Activated CD8-positive, alpha-beta T cell treated with anti-CD3 and anti-CD28 coated beads, Interleukin-2, amount 10 ng/mL, durations not matched to agents 7 days and 5 days (primary cell): ENCODE measurements around the gene LIMA1. TPM values are rescaled to one million over a fixed set of nuclear protein-coding genes. Genes with fewer than 3 reads are reported as not detected.
"Not testable (repeated sequence)": the region's sequence is repeated elsewhere in the genome, so short reads cannot be mapped to it uniquely, and the experiment has no call there.

Experiments
- ATAC-seq: fragments of 150-1000 bp; cut with Tn5 transposase; one replicate; pipeline ENCODE4 v1.10.0; 2021; ENCODE audit warnings: moderate library complexity
- CTCF ChIA-PET: fragments of 350-600 bp; sonication (Branson Sonifier 250); formaldehyde crosslinking; loops from one replicate; lab custom pipeline; 2021; ENCODE audit warnings: antibody characterized with exemption; lab: Charles Lee
- POLR2A ChIA-PET: fragments of 350-600 bp; sonication (Branson Sonifier 250); formaldehyde crosslinking; loops from one replicate; lab custom pipeline; 2021; ENCODE audit warnings: antibody characterized with exemption; lab: Charles Lee
- DNase-seq: peaks from one replicate; pipeline ENCODE4 v3.0.0-alpha.2; 2020
- H3K27ac Mint-ChIP-seq: one replicate; pipeline ENCODE4 v1.8.0; 2021; ENCODE audit warnings: mild to moderate bottlenecking, mixed read lengths
- H3K27me3 Mint-ChIP-seq: one replicate; pipeline ENCODE4 v1.8.0; 2021; ENCODE audit warnings: low read depth, mixed read lengths
- H3K36me3 Mint-ChIP-seq: one replicate; pipeline ENCODE4 v1.8.0; 2021; ENCODE audit warnings: low read depth, mixed read lengths
- H3K4me1 Mint-ChIP-seq: one replicate; pipeline ENCODE4 v1.8.0; 2021; ENCODE audit warnings: low read depth, mixed read lengths
- H3K4me3 Mint-ChIP-seq: one replicate; pipeline ENCODE4 v1.8.0; 2021; ENCODE audit warnings: mild to moderate bottlenecking, mixed read lengths
- H3K9me3 Mint-ChIP-seq: one replicate; pipeline ENCODE4 v1.8.0; 2022; ENCODE audit warnings: mixed read lengths; ENCODE audit not compliant: insufficient read depth
- total RNA-seq, 2 experiments: library from RNA; stranded (reverse); gene quantifications; one replicate each; pipeline ENCODE4 v1.2.3, GENCODE V29; 2021

LIMA1 gene
- total RNA-seq, 2 experiments from 2014 or later = 19.4 to 19.9 TPM

DNA sequence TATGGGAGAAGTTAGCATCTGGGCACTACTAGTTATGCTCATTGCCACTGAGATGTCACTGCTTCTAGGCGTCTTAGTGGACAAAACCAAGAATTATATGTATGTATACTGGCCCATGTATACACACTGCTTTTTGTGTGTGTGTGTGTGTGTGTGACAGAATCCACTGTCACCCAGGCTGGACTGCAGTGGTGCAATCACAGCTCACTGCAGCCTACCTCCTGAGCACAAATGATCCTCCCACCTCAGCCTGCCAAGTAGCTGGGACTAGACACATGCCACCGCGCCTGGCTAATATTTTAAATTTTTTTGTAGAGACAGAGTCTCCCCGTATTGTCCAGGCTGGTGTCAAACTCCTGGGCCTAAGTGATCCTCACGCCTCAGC lies 25.2 kb downstream of the LIMA1 start:
- Mint-ChIP-seq H3K9me3 (no peaks in the 10 kb centered on the region), H3K36me3 (no peaks in the 10 kb centered on the region), H3K4me3 (no peak overlapping the region), H3K27me3 (no peaks in the 10 kb centered on the region), H3K27ac (no peak overlapping the region), H3K4me1 (peaks cover 6% of the 10 kb centered on the region)
- CTCF ChIA-PET = interaction anchor here (1.6 kb wide), 1 partner anchor 147 kb away, joined by 3 read pairs; the partner anchor contains the start of gene COX14
- ATAC-seq = no peak
- POLR2A ChIA-PET = no interaction called here
- no peak for DNase-seq

DNA sequence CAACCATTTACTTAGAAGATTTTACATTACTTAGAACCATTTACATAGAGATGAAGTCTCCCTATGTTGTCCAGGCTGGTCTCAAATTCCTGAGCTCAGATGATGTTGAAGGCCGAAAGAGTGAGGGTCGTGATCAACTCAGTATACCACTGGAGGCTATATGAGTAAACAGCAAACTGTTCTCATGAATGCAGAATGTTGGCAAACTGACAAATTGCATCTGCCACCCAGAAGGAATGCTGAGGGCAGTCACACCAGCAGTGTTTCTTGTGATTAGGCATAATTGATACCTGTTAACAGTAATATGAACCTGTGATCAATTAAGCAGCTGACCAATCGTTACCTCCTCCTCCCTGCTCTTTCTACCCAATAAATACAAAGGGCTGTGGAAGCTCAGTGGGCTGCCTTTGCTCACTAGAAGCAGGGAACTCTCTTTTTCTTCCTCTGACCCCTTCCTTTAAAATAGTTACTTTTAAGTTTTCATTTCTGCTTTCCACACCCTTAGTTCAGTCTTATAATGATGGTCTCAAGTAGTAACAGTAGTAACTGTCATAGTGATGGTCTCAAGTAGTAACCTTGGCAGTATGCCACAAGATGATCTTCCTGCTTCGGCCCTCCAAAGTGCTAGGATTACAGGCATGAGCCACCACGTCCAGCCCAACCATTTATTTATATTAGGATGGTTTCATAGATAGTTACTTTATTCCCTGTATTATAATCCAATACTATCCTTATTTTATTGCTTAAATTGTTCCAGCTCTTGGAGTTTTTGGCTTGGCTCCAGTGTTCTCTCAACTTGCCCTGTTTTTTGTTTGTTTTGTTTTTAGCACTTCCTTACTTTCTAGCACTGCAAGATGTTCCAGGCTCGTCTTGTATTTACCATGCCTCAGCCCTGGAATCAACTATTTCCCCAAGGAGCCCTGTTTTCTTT lies 25.8 kb downstream of the LIMA1 start:
- POLR2A ChIA-PET = no interaction called here

DNA sequence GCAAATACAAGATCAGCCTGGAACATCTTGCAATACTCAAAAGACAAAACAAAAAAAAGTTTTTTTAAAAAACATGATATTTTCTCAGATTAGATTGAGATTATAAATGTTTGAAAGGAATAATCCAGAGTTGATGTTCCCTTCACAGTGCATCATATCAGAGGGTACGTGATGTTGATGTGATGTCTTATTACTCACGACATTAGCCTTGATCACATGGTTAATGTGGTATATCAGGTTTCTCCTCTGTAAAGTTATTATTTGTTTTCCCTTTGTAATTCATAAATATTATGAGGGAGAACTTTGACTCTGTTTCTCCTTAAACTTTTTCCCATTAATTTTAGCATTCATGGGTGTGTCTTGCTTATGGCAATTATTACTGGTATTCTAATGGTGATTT lies 26.6 kb downstream of the LIMA1 start:
- DNase-seq (no peak), ATAC-seq (no peak)
- POLR2A ChIA-PET = no interaction called here
- CTCF ChIA-PET = no interaction called here
- Mint-ChIP-seq H3K9me3 (no peaks in the 10 kb centered on the region), H3K36me3 (no peaks in the 10 kb centered on the region), H3K4me1 (peaks cover 12% of the 10 kb centered on the region), H3K27ac (no peak overlapping the region), H3K4me3 (no peak overlapping the region), H3K27me3 (no peaks in the 10 kb centered on the region)

More for the DNA sequence above, 25.8 kb downstream of the LIMA1 start:
- Mint-ChIP-seq H3K4me3 (no peak overlapping the region), H3K27me3 (no peaks in the 10 kb centered on the region), H3K4me1 (peaks cover 8% of the 10 kb centered on the region), H3K9me3 (no peaks in the 10 kb centered on the region), H3K27ac (no peak overlapping the region), H3K36me3 (no peaks in the 10 kb centered on the region)
- DNase-seq (no peak), ATAC-seq (no peak)
- CTCF ChIA-PET = interaction anchor here (1.6 kb wide), 1 partner anchor 146 kb away, joined by 3 read pairs; the partner anchor contains the start of gene COX14

DNA sequence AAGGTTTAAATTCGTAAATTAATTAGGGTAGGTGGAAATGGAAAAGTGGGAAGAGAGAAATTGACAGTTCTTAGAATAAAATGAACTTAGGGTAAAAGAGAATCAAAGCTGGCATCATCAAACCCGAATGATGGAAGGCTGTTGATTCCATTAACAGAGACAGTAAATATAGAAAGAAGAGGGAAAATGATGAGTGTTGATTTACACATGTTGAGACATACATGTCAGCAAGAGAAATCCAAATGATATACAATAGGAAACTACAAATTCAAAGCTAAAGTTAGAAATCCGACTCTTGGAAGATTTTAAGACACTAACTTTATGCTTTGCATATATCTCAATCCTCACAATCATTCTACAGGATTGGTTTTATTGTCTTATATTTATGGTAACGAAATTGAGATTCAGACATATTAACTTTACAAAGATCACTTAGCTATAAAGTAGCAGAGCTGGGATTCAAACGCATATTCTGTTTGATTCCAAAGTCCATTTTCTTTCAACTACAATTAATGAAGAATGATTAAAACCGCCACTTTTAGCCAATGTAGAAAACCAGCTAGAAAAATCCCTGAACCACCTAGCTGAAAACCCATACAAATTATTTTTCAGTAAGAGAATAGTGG lies 30.2 kb downstream of the LIMA1 start:
- H3K4me1 Mint-ChIP-seq = peaks cover 15% of the 10 kb centered on the region
- ChIA-PET POLR2A (no interaction called here), CTCF (interaction anchor here (1.3 kb wide), 1 partner anchor 10 kb away, joined by 3 read pairs; no protein-coding TSS in a partner anchor)
- no peak for ATAC-seq
- no peaks in the 10 kb centered on the region for H3K36me3 Mint-ChIP-seq
- DNase-seq = no peak
- no peak overlapping the region for H3K4me3 Mint-ChIP-seq
- H3K27ac Mint-ChIP-seq = no peak overlapping the region
- H3K9me3 Mint-ChIP-seq = no peaks in the 10 kb centered on the region
- H3K27me3 Mint-ChIP-seq = no peaks in the 10 kb centered on the region

DNA sequence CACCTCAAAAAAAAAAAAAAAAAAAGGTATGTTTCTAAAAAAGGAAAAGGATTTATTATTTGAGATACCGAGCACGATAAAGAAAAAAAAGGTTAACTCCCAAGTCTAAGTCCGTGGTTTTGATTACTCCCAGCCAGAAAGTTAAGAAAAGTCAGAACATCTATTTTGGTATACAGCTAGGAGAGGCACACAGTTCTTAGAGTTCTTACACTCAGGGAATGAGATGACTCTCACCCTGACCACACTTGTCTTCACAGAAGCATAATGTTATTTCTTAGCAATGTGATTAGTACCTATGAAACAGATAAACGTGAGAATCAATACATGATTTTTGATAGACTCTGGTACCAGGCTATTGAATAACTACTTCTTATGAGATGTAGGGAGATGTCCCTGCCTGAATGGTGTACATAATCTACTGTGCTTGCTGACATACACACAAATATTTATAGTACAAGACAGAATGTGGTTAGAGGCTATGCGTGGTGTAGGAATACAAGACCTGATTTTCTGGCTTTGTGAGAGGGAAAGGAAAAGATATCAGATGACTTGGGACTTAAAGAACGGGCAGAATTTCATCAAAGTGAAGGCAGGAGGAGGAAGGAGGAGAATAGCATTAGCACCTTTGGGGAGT lies 31.6 kb downstream of the LIMA1 start:
- no peak overlapping the region for H3K27ac Mint-ChIP-seq
- peaks cover 20% of the 10 kb centered on the region for H3K4me1 Mint-ChIP-seq
- H3K27me3 Mint-ChIP-seq = no peaks in the 10 kb centered on the region
- ATAC-seq = no peak
- no peak overlapping the region for H3K4me3 Mint-ChIP-seq
- ChIA-PET CTCF (no interaction called here), POLR2A (no interaction called here)
- H3K36me3 Mint-ChIP-seq = peaks cover 2% of the 10 kb centered on the region
- DNase-seq = no peak
- H3K9me3 Mint-ChIP-seq = no peaks in the 10 kb centered on the region

DNA sequence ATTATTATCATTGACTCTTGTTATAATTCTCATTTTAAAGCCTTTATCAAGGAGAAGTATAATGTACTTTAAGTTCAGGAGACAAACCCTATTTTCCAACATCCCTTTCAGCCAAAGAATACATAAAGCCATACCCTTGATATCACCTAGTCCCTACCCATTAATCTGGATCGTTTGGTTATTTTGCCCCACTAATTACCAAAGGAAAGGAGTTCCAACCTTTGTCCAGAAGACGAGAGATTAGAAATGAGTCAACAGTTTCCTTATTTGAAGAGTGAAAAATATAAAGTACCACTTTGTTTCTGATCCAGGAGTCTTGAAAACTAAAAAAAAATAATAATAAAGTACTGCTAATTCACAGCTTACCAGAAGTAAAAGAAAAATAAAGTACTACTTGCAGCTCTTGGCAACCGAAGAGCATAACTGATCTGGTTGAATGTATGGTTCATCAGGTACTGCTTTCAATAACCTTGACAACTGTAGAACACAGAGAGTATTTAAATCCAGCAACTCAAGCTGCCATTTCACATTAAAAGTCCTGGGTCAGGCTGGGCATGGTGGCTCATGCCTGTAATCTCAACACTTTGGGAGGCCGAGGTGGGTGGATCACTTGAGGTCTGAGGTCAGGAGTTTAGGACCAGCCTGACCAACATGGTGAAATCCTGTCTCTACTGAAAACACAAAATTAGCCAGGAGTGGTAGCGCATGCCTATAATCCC lies 33.7 kb downstream of the LIMA1 start:
- CTCF ChIA-PET = interaction anchor here (1.0 to 1.4 kb wide), 2 partner anchors 117 to 210 kb away, joined by 3 to 4 read pairs; no protein-coding TSS in a partner anchor
- POLR2A ChIA-PET = interaction anchor here (0.7 kb wide), 1 partner anchor 1090 kb away, joined by 4 read pairs; no protein-coding TSS in a partner anchor
- ATAC-seq (no peak), DNase-seq (no peak)
- no peak overlapping the region for H3K27ac Mint-ChIP-seq
- peaks cover 24% of the 10 kb centered on the region for H3K4me1 Mint-ChIP-seq
- H3K27me3 Mint-ChIP-seq = no peaks in the 10 kb centered on the region
- no peak overlapping the region for H3K4me3 Mint-ChIP-seq
- H3K36me3 Mint-ChIP-seq = peaks cover 2% of the 10 kb centered on the region
- no peaks in the 10 kb centered on the region for H3K9me3 Mint-ChIP-seq

DNA sequence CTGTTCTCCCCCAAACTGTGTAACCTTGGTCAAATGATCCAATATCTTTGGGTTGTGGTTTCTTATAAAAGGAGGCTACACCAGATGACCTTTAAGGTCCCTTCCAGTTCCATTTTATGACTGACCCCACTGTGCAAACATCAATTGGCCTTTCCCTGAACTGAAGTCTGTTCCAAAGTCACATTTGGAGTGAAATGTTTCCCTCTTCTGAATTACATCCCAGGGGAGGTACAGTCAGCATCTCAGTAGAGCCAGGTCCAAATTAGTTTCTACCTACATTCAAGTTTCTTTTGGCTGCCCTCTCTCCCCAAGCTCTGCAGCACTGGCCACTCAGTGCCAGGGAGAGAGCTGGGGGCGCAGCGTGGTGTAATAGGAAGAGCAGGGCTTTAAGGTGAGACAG lies 34.4 kb downstream of the LIMA1 start:
- no peak for ATAC-seq
- no peak overlapping the region for H3K27ac Mint-ChIP-seq
- ChIA-PET POLR2A (no interaction called here), CTCF (interaction anchor here (1.4 kb wide), 1 partner anchor 210 kb away, joined by 4 read pairs; no protein-coding TSS in a partner anchor)
- H3K36me3 Mint-ChIP-seq = peaks cover 2% of the 10 kb centered on the region
- no peak for DNase-seq
- H3K9me3 Mint-ChIP-seq = no peaks in the 10 kb centered on the region
- no peaks in the 10 kb centered on the region for H3K27me3 Mint-ChIP-seq
- H3K4me3 Mint-ChIP-seq = no peak overlapping the region
- H3K4me1 Mint-ChIP-seq = peaks cover 20% of the 10 kb centered on the region

DNA sequence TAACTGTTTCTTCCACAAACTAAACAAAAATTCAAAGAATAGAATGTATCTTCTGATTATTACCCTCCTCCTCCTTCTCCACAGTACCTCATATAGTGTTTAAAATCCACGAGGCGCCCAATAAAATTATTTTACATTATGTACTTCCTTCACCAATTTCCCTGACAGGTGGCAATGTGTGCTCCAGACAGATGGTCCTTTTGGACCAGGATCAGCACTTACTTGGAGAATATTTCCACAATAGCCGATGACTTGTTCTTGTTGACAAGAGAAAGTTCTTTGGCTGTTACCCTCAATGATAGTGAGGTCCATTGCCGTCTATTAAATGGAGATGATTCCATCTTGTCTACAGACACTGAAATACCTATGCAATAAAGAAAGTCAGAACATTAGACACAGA lies 34.9 kb downstream of the LIMA1 start:
- H3K27me3 Mint-ChIP-seq = no peaks in the 10 kb centered on the region
- POLR2A ChIA-PET = no interaction called here
- CTCF ChIA-PET = no interaction called here
- no peak for DNase-seq
- peaks cover 2% of the 10 kb centered on the region for H3K36me3 Mint-ChIP-seq
- ATAC-seq = no peak
- H3K4me3 Mint-ChIP-seq = no peak overlapping the region
- H3K4me1 Mint-ChIP-seq = peaks cover 20% of the 10 kb centered on the region
- no peaks in the 10 kb centered on the region for H3K9me3 Mint-ChIP-seq
- no peak overlapping the region for H3K27ac Mint-ChIP-seq

DNA sequence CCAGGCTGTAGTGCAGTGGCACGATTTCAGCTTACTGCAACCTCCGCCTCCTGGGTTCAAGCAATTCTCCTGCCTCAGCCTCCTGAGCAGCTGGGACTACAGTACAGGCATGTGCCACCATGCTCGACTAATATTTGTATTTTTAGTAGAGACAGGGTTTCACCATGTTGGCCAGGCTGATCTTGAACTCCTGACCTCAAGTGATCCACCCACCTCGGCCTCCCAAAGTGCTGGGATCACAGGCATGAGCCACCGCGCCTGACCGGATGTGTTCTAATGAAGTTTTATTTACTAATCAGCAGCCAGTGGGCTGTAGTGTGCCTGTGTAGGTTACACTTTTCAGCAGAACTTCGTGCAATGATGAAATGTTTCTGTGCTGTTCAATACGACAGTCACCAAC lies 35.7 kb downstream of the LIMA1 start:
- not testable (repeated sequence) for H3K9me3 Mint-ChIP-seq, H3K27ac Mint-ChIP-seq, H3K27me3 Mint-ChIP-seq, ATAC-seq, H3K4me3 Mint-ChIP-seq, DNase-seq, H3K36me3 Mint-ChIP-seq
- CTCF ChIA-PET = interaction anchor here (1.1 kb wide), 2 partner anchors 60 to 137 kb away, joined by 3 read pairs; no protein-coding TSS in a partner anchor
- POLR2A ChIA-PET = interaction anchor here (1.4 kb wide), 1 partner anchor 36 kb away, joined by 4 read pairs; the partner anchor contains the start of gene LIMA1
- peaks cover 19% of the 10 kb centered on the region for H3K4me1 Mint-ChIP-seq

DNA sequence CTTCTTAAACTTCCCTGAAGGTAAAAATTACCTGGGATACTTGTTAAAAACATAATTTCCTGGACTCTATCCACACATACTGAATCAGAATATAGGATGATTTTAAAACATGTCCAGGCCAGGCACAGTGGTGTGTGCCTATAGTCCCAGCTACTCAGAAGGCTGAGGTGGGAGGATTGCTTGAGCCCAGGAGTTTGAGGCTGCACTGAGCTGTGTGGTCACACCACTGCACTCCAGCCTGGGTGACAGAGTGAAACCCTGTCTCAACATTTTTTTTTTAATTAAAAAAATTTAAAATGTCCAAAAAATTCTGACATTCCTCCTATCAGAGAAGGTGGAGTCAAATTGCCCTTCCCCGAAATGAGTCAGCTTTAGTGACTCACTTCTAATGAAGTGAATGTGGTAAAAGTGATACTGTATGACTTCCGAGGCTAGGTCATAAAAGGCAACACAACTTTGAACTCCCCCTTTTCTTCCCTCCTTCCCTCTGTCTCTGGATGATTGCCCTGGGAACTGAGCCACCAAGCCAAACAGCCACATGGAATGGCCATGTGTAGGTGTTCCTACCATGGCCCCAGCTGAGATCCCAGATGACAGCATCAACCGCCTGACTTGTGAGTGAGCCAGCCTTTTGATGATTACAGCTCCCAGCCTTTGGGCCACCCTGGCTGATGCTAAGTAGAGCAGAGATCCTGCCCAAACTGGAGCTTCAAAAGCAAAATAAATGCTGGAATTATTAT lies 36.3 kb downstream of the LIMA1 start:
- CTCF ChIA-PET = interaction anchor here (1.1 to 1.3 kb wide), 3 partner anchors 59 to 136 kb away, joined by 3 to 5 read pairs (median 3); partner anchors contain the start of gene COX14

More for the DNA sequence above, 36.3 kb downstream of the LIMA1 start:
- Mint-ChIP-seq H3K9me3 (no peaks in the 10 kb centered on the region), H3K4me1 (peaks cover 16% of the 10 kb centered on the region), H3K4me3 (no peak overlapping the region), H3K36me3 (peaks cover 2% of the 10 kb centered on the region), H3K27ac (peak overlapping the region; percentile 62), H3K27me3 (no peaks in the 10 kb centered on the region)
- DNase-seq (peak; percentile 22), ATAC-seq (peak; percentile 80)
- POLR2A ChIA-PET = interaction anchor here (1.4 kb wide), 1 partner anchor 37 kb away, joined by 4 read pairs; the partner anchor contains the start of gene LIMA1
